GM12801 (cell line): Measurements from ENCODE around the gene GATA1.

Experiments
- CTCF ChIP-seq: IDR thresholded peaks from one replicate; pipeline ENCODE4 v1.5.1; 2011; ENCODE audit warnings: control low read depth; ENCODE audit not compliant: insufficient read length; ENCODE audit errors: extremely low read depth

Gene GATA1

GRCh38 chrX:48815266-48815665 lies 28.9 kb downstream of the GATA1 start:
- no peak for TF ChIP-seq CTCF

DNA sequence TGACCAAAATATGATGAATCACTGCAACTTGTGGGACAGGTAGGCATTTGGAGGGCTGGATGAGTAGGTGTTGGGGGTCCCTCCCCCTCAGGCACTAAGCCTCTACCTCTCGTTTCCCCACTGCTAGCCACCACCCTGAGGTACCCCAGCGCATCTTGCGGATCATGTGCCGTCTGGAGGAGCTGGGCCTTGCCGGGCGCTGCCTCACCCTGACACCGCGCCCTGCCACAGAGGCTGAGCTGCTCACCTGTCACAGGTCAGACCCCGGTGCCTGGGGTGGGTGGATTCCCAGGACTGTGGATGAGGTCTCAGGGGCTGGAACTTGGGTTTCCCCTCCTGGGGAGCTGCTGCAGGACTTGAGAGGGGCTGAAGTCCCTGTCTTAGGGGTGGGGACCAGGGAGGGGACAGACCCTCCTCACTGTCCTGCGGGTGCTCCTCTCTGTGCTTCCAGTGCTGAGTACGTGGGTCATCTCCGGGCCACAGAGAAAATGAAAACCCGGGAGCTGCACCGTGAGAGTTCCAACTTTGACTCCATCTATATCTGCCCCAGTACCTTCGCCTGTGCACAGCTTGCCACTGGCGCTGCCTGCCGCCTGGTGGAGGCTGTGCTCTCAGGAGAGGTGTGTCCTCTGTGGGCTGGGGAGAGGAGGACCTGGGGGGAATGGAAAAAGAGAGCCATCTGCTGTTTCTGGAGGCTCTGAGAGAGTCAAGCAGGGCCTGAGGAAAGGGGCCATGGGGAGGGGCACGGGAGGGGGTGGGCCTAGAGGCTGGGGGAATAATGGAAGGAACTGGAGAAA lies 29.8 kb downstream of the GATA1 start:
- TF ChIP-seq CTCF: no peak

- TF ChIP-seq CTCF: no peak
Observed at GRCh38 chrX:48818098-48818497, 31.7 kb downstream of the GATA1 start.

- TF ChIP-seq CTCF: no peak
Observed at GRCh38 chrX:48818866-48819265, 32.5 kb downstream of the GATA1 start.

GRCh38 chrX:48823053-48823452 lies 36.7 kb downstream of the GATA1 start:
- TF ChIP-seq CTCF: no peak

GRCh38 chrX:48824066-48824465 lies 37.7 kb downstream of the GATA1 start:
- no peak for TF ChIP-seq CTCF

DNA sequence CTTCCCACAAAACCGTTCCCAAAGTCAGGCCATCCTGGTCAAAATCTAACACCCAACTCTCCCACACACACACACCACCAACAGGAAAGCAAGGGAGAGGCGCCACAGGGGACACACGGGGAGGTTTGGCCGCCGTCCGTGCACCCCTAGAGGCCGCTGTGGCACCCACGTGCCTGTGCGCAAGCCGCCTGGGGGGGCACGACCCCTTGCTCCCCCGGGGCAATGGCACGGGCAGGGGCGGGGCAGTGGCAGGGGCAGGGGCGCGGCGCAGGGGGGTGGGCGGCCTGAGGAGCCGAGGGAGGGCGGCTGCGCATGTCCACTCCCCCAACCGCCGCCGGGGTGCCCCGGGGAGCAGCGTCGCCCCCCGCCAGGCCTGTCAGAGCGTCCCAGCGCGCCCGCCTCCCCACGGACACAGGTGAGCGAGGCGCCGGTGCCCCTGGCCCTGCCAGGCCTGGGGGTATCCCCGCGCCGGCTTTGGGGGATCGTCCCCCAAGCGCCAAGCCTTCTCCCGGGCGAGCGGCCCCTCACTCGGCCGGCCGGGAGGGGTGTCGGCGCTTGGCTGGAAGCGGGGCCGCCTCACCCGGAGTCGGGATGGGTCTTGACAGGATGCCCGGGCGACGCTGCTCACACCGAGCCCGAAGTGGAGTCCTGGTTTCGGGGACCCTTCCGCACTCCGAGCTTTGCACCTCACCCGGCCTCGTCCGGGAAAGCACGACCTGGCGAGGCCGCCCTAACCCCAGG lies 39.9 kb downstream of the GATA1 start, which contains the start of gene ERAS:
Gene ERAS (plus strand): TSS at position 379 of the 741 bp plus-strand sequence. CDS start 2,611 bp downstream, outside the sequence.
- TF ChIP-seq CTCF: no peak
